CD4-positive, alpha-beta T cell (primary cell): Measurements from ENCODE around the gene MYO9A. TPM values are rescaled to one million over a fixed set of nuclear protein-coding genes. Genes with fewer than 3 reads are reported as not detected.

Experiments used
- ATAC-seq: fragments of 200-7000 bp; cut with Tn5 transposase; one replicate; pipeline ENCODE4 v1.10.0; 2022; ENCODE audit warnings: mild to moderate bottlenecking; ENCODE audit not compliant: poor library complexity
- CTCF ChIA-PET: fragments of 350-600 bp; sonication (Branson Sonifier 250); formaldehyde crosslinking; loops from one replicate; lab custom pipeline; 2021; ENCODE audit warnings: antibody characterized with exemption, inconsistent platforms; lab: Charles Lee
- POLR2A ChIA-PET: fragments of 350-600 bp; sonication (Branson Sonifier 250); formaldehyde crosslinking; loops from one replicate; lab custom pipeline; 2021; ENCODE audit warnings: antibody characterized with exemption, inconsistent platforms; lab: Charles Lee
- DNase-seq, 14 experiments: peaks; one replicate each; pipeline ENCODE4 v3.0.0-alpha.2; 2013 to 2020; ENCODE audit warnings: mixed read lengths in 2 of 14
- H3K27ac ChIP-seq, 2 donors: one replicate each; pipeline versions ENCODE4 v1.5.1 to v1.7.0; 2013; ENCODE audit warnings: low read length in 2 of 2, low read depth in 1 of 2, mild to moderate bottlenecking in 1 of 2
- H3K27me3 ChIP-seq, 2 experiments: 1 replicate in 1 of 2; 2 replicates in 1 of 2; pipeline versions ENCODE4 v1.6.1 to v1.7.0; 2013; ENCODE audit warnings: low read length in 2 of 2, control low read depth in 1 of 2, mild to moderate bottlenecking in 1 of 2, moderate library complexity in 1 of 2; ENCODE audit not compliant: insufficient read depth in 2 of 2, control insufficient read depth in 1 of 2
- H3K36me3 ChIP-seq: one replicate; pipeline ENCODE4 v1.6.1; 2013; ENCODE audit warnings: low read length, control low read depth; ENCODE audit not compliant: insufficient read depth
- H3K4me1 ChIP-seq: one replicate; pipeline ENCODE4 v1.6.1; 2013; ENCODE audit warnings: low read length, control low read depth; ENCODE audit not compliant: insufficient read depth
- H3K4me3 ChIP-seq: one replicate; pipeline ENCODE4 v1.5.1; 2013; ENCODE audit warnings: mild to moderate bottlenecking, low read length, moderate library complexity
- H3K9me3 ChIP-seq, 2 experiments: 1 replicate in 1 of 2; 2 replicates in 1 of 2; pipeline versions ENCODE4 v1.6.1 to v1.7.0; 2013; ENCODE audit warnings: low read length in 2 of 2, mild to moderate bottlenecking in 2 of 2, control low read depth in 1 of 2, moderate library complexity in 1 of 2; ENCODE audit not compliant: control insufficient read depth in 1 of 2, insufficient read depth in 1 of 2
- H3K27ac Mint-ChIP-seq: one replicate; pipeline ENCODE4 v1.8.0; 2020; ENCODE audit warnings: mixed read lengths
- H3K27me3 Mint-ChIP-seq: one replicate; pipeline ENCODE4 v1.8.0; 2021; ENCODE audit warnings: mixed read lengths
- H3K36me3 Mint-ChIP-seq: one replicate; pipeline ENCODE4 v1.8.0; 2021; ENCODE audit warnings: low read depth, mixed read lengths
- H3K4me1 Mint-ChIP-seq: one replicate; pipeline ENCODE4 v1.8.0; 2021; ENCODE audit warnings: low read depth, mixed read lengths
- H3K4me3 Mint-ChIP-seq: one replicate; pipeline ENCODE4 v1.8.0; 2020; ENCODE audit warnings: mild to moderate bottlenecking, mixed read lengths
- H3K9me3 Mint-ChIP-seq: one replicate; pipeline ENCODE4 v1.8.0; 2020; ENCODE audit warnings: mixed read lengths
- intact Hi-C, 2 experiments: fragments of 100-400 bp; cut with DNase I in 1 of 2; cut with micrococcal nuclease in 1 of 2; formaldehyde crosslinking; loops; one replicate each; pipeline versions ENCODE4 v1.15.1 to v1.9.0; 2023 to 2025; cut with DNase I, micrococcal nuclease
- total RNA-seq, 174 experiments: library from RNA in 2 of 174; stranded (reverse) in 2 of 174; gene quantifications; one replicate each; pipeline ENCODE4 v1.2.3 and lab custom pipeline; 2021 to 2026
- TF ChIP-seq, protein P1 (sequence below): fragments of 200-600 bp; IDR thresholded peaks from one replicate; pipeline ENCODE4 v1.8.0; 2022; ENCODE audit warnings: antibody characterized with exemption, mild to moderate bottlenecking

Gene MYO9A
- total RNA-seq, 2 experiments from 2014 or later, result 23.4 to 29.1 TPM

DNA sequence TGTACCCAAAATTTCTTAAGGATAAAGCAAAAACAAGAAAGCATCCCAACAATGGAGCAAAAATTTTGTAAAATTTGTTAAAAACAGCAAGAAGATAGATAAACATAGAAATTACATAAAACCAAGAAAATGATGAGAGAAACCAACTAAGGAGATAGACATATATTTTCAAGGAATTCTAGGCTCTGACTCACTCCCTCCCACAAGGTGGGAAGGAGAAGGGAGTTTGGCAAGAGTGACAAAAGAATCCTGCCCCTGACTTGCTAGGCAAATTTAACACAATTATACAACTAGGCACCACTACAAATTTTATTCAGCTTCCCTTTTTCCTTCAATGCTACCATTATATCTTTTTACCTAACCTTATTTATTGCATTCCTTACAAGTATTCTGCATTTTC, 70.9 kb downstream of the MYO9A start:
- Mint-ChIP-seq H3K27me3 (no peaks in the 10 kb centered on the region), H3K27ac (no peak overlapping the region), H3K36me3 (peaks cover 45% of the 10 kb centered on the region), H3K4me1 (peaks cover 18% of the 10 kb centered on the region), H3K4me3 (no peak overlapping the region), H3K9me3 (no peaks in the 10 kb centered on the region)
- CTCF ChIA-PET, result no interaction called here
- H3K36me3 ChIP-seq, result peaks cover 12% of the 10 kb centered on the region
- no peak overlapping the region for H3K27ac ChIP-seq
- H3K27me3 ChIP-seq, result no peaks in the 10 kb centered on the region
- no peak for DNase-seq
- POLR2A ChIA-PET, result no interaction called here
- TF ChIP-seq, protein P1, sequence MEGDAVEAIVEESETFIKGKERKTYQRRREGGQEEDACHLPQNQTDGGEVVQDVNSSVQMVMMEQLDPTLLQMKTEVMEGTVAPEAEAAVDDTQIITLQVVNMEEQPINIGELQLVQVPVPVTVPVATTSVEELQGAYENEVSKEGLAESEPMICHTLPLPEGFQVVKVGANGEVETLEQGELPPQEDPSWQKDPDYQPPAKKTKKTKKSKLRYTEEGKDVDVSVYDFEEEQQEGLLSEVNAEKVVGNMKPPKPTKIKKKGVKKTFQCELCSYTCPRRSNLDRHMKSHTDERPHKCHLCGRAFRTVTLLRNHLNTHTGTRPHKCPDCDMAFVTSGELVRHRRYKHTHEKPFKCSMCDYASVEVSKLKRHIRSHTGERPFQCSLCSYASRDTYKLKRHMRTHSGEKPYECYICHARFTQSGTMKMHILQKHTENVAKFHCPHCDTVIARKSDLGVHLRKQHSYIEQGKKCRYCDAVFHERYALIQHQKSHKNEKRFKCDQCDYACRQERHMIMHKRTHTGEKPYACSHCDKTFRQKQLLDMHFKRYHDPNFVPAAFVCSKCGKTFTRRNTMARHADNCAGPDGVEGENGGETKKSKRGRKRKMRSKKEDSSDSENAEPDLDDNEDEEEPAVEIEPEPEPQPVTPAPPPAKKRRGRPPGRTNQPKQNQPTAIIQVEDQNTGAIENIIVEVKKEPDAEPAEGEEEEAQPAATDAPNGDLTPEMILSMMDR, result no peak
- no peak for ATAC-seq
- H3K9me3 ChIP-seq, result no peaks in the 10 kb centered on the region
- peaks cover 5% of the 10 kb centered on the region for H3K4me1 ChIP-seq
- intact Hi-C loops, result no loop called here
- no peak overlapping the region for H3K4me3 ChIP-seq

DNA sequence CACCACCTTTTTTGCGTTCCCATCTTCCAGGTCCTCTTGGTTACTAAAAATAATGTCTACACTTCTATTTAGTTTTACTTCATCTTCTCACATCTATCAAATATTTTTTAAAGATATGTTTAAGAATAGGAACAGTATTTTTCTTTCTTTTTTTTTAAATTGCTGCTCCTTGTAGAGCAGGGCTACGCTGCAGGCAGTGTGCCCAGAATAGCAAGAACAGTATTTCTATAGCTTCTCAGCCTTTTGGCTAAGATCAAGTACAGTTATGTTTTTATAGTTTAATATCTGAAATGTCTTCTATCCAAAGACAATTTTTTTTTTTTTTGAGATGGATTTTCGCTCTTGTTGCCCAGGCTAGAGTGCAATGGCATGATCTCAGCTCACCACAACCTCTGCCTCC, 73.0 kb downstream of the MYO9A start:
- CTCF ChIA-PET, result no interaction called here

DNA sequence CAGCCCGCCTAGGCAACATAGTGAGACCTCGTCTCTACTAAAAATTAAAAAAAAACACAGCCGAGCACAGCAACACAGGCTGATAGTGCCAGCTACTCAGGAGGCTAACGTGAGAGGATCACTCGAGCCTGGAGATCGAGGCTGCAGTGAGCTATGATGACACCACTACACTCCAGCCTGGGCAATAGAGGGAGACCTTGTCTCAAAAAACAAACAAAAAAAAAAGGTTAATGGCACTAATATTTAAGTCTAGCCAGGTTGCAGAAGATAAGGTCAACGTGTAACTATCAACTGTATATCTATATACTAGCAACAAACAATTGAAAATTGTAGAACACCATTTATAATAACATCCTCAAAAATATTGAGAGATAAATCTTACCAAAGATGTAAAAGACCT, 75.1 kb downstream of the MYO9A start:
- H3K4me1 ChIP-seq, result no peaks in the 10 kb centered on the region

More for the DNA sequence above, 73.0 kb downstream of the MYO9A start:
- H3K4me3 Mint-ChIP-seq, result no peak overlapping the region
- Histone ChIP-seq H3K36me3 (peaks cover 10% of the 10 kb centered on the region), H3K27ac (no peak overlapping the region), H3K9me3 (no peaks in the 10 kb centered on the region), H3K4me3 (no peak overlapping the region), H3K4me1 (no peaks in the 10 kb centered on the region), H3K27me3 (no peaks in the 10 kb centered on the region)
- POLR2A ChIA-PET, result no interaction called here
- H3K27me3 Mint-ChIP-seq, result no peaks in the 10 kb centered on the region
- H3K9me3 Mint-ChIP-seq, result no peaks in the 10 kb centered on the region
- DNase-seq (no peak), ATAC-seq (no peak)
- peaks cover 57% of the 10 kb centered on the region for H3K36me3 Mint-ChIP-seq
- intact Hi-C loops, result no loop called here
- peaks cover 11% of the 10 kb centered on the region for H3K4me1 Mint-ChIP-seq
- TF ChIP-seq, protein P1, result no peak
- H3K27ac Mint-ChIP-seq, result no peak overlapping the region

More for the DNA sequence above, 75.1 kb downstream of the MYO9A start:
- DNase-seq (no peak), ATAC-seq (no peak)
- Mint-ChIP-seq H3K4me3 (no peak overlapping the region), H3K27ac (no peak overlapping the region), H3K4me1 (peaks cover 13% of the 10 kb centered on the region), H3K36me3 (peaks cover 64% of the 10 kb centered on the region), H3K9me3 (no peaks in the 10 kb centered on the region), H3K27me3 (no peaks in the 10 kb centered on the region)
- Histone ChIP-seq H3K4me3 (no peak overlapping the region), H3K9me3 (peaks cover 0 to 3% of the 10 kb centered on the region in 2 experiments), H3K27me3 (no peaks in the 10 kb centered on the region), H3K36me3 (peaks cover 10% of the 10 kb centered on the region), H3K27ac (no peak overlapping the region)
- POLR2A ChIA-PET, result no interaction called here
- intact Hi-C loops, result no loop called here
- TF ChIP-seq, protein P1, result no peak
- CTCF ChIA-PET, result no interaction called here
